Anterior cingulate cortex (tissue), 58 donors: ENCODE results near the gene SSH3.
A peak's percentile ranks its signal among the peaks of the same experiment; 100 is the strongest.

Source experiments
- DNase-seq, 58 donors: peaks; one replicate each; lab custom pipeline; 2025; lab: John Stamatoyannopoulos, UW

SSH3 gene

GRCh38 chr11:67323526-67323925, 20.2 kb downstream of the SSH3 start:
- DNase-seq, result no peak

- DNase-seq, result no peak
Observed at GRCh38 chr11:67332081-67332691, 28.9 kb downstream of the SSH3 start.

- DNase-seq, result no peak
Observed at GRCh38 chr11:67337257-67337656, 33.9 kb downstream of the SSH3 start.

- no peak for DNase-seq
Observed at GRCh38 chr11:67344264-67344663, 40.9 kb downstream of the SSH3 start.

GRCh38 chr11:67345247-67345919, 42.1 kb downstream of the SSH3 start:
- DNase-seq, result no peak

- DNase-seq, result peak in 3 of 58 donors; percentile 11 to 32 (median 17)
Observed at GRCh38 chr11:67345920-67346819, 42.8 kb downstream of the SSH3 start.

- DNase-seq, result no peak
Observed at GRCh38 chr11:67347964-67348749, 44.8 kb downstream of the SSH3 start.

- no peak for DNase-seq
Observed at GRCh38 chr11:67349036-67349435, 45.7 kb downstream of the SSH3 start.

GRCh38 chr11:67349457-67349856, 46.1 kb downstream of the SSH3 start:
- DNase-seq, result no peak

GRCh38 chr11:67349928-67350465, 46.7 kb downstream of the SSH3 start:
- DNase-seq, result no peak

- DNase-seq, result peak in 26 of 58 donors; percentile 12 to 52 (median 34)
Observed at GRCh38 chr11:67351275-67352005, 48.1 kb downstream of the SSH3 start.

GRCh38 chr11:67352546-67353316, 49.4 kb downstream of the SSH3 start:
- DNase-seq, result no peak

GRCh38 chr11:67353317-67354074, 50.2 kb downstream of the SSH3 start, which contains the start of gene POLD4:
POLD4 (minus strand) TSS chr11:67353546; CDS start chr11:67353399, 147 bp downstream.
- peak; percentile 84 to 98 (median 95) for DNase-seq

- no peak for DNase-seq
Observed at GRCh38 chr11:67354075-67355022, 51.0 kb downstream of the SSH3 start.

GRCh38 chr11:67355023-67355793, 51.9 kb downstream of the SSH3 start:
- DNase-seq, result no peak
